H9 (cell line): ENCODE measurements around the gene PHF24. TPM values are rescaled to one million over a fixed set of nuclear protein-coding genes. Genes with fewer than 3 reads are reported as not detected.
"Not testable (repeated sequence)": the region's sequence is repeated elsewhere in the genome, so short reads cannot be mapped to it uniquely, and the experiment has no call there.

Experiments
- DNase-seq: peaks from one replicate; pipeline ENCODE4 v3.0.0-alpha.2; 2017
- H2AFZ ChIP-seq: one replicate; pipeline ENCODE4 v1.6.1; 2013; ENCODE audit warnings: mild to moderate bottlenecking, low read length, control low read depth, moderate library complexity
- H2AK5ac ChIP-seq: 2 replicates; pipeline ENCODE4 v1.6.1; 2013; ENCODE audit warnings: low read length, control low read depth, mixed read lengths; ENCODE audit not compliant: insufficient read length
- H2BK120ac ChIP-seq: one replicate; pipeline ENCODE4 v1.6.1; 2013; ENCODE audit warnings: low read depth, mild to moderate bottlenecking, low read length, control low read depth, inconsistent platforms; ENCODE audit not compliant: poor library complexity, severe bottlenecking
- H2BK12ac ChIP-seq: 2 replicates; pipeline ENCODE4 v1.6.1; 2013; ENCODE audit warnings: low read length, control low read depth, mixed read lengths, low read depth; ENCODE audit not compliant: insufficient read length
- H2BK15ac ChIP-seq: 2 replicates; pipeline ENCODE4 v1.6.1; 2013; ENCODE audit warnings: low read depth, low read length, control low read depth
- H2BK20ac ChIP-seq: one replicate; pipeline ENCODE4 v1.6.1; 2013; ENCODE audit warnings: low read depth, mild to moderate bottlenecking, low read length, control low read depth, inconsistent platforms; ENCODE audit not compliant: poor library complexity, severe bottlenecking
- H2BK5ac ChIP-seq: 2 replicates; pipeline ENCODE4 v1.6.1; 2013; ENCODE audit warnings: low read length, control low read depth, mixed read lengths; ENCODE audit not compliant: insufficient read length
- H3K14ac ChIP-seq: 2 replicates; pipeline ENCODE4 v1.6.1; 2013; ENCODE audit warnings: low read length, control low read depth; ENCODE audit not compliant: insufficient read depth
- H3K18ac ChIP-seq: 2 replicates; pipeline ENCODE4 v1.6.1; 2013; ENCODE audit warnings: low read depth, mild to moderate bottlenecking, mixed read lengths, low read length, control low read depth; ENCODE audit not compliant: insufficient read length
- H3K23ac ChIP-seq: 2 replicates; pipeline ENCODE4 v1.6.1; 2013; ENCODE audit warnings: low read length, control low read depth, mixed read lengths, low read depth; ENCODE audit not compliant: insufficient read length
- H3K23me2 ChIP-seq: 2 replicates; pipeline ENCODE4 v1.6.1; 2013; ENCODE audit warnings: low read depth, mild to moderate bottlenecking, mixed read lengths, low read length, control low read depth; ENCODE audit not compliant: insufficient read length, poor library complexity, severe bottlenecking
- H3K27ac ChIP-seq: 2 replicates; pipeline ENCODE4 v1.5.1; 2013; ENCODE audit warnings: low read length, control low read depth, mixed read lengths, low read depth; ENCODE audit not compliant: insufficient read length
- H3K27me3 ChIP-seq: 2 replicates; pipeline ENCODE4 v1.6.1; 2013; ENCODE audit warnings: low read length, control low read depth, inconsistent platforms; ENCODE audit not compliant: insufficient read depth
- H3K4ac ChIP-seq: 2 replicates; pipeline ENCODE4 v1.6.1; 2013; ENCODE audit warnings: low read depth, mild to moderate bottlenecking, control low read depth, inconsistent platforms, low read length, moderate library complexity
- H3K4me1 ChIP-seq: 2 replicates; pipeline ENCODE4 v1.6.1; 2013; ENCODE audit warnings: low read length, control low read depth, inconsistent platforms; ENCODE audit not compliant: insufficient read depth
- H3K4me2 ChIP-seq: 2 replicates; pipeline ENCODE4 v1.6.1; 2013; ENCODE audit warnings: low read length, control low read depth, mixed read lengths; ENCODE audit not compliant: insufficient read length, insufficient read depth
- H3K56ac ChIP-seq: 2 replicates; pipeline ENCODE4 v1.6.1; 2013; ENCODE audit warnings: low read depth, mild to moderate bottlenecking, mixed read lengths, low read length, control low read depth; ENCODE audit not compliant: insufficient read length
- H3K79me1 ChIP-seq: 2 replicates; pipeline ENCODE4 v1.6.1; 2013; ENCODE audit warnings: low read depth, mild to moderate bottlenecking, moderate library complexity, low read length, control low read depth, inconsistent platforms; ENCODE audit not compliant: insufficient read depth, poor library complexity, severe bottlenecking
- H3K79me2 ChIP-seq: 2 replicates; pipeline ENCODE4 v1.6.1; 2013; ENCODE audit warnings: low read length, control low read depth, inconsistent platforms; ENCODE audit not compliant: insufficient read depth
- H3K9ac ChIP-seq: 2 replicates; pipeline ENCODE4 v1.6.1; 2013; ENCODE audit warnings: low read length, control low read depth, mixed read lengths; ENCODE audit not compliant: insufficient read length; ENCODE audit errors: extremely low read depth
- H3K9me3 ChIP-seq: one replicate; pipeline ENCODE4 v1.6.1; 2013; ENCODE audit warnings: low read depth, low read length, inconsistent platforms; ENCODE audit not compliant: control insufficient read depth
- H3T11ph ChIP-seq: one replicate; pipeline ENCODE4 v1.6.1; 2013; ENCODE audit warnings: mild to moderate bottlenecking, low read length, control low read depth, inconsistent platforms
- H4K20me1 ChIP-seq: one replicate; pipeline ENCODE4 v1.6.1; 2013; ENCODE audit not compliant: control insufficient read depth, insufficient read length, insufficient read depth
- H4K5ac ChIP-seq: 2 replicates; pipeline ENCODE4 v1.6.1; 2013; ENCODE audit warnings: low read depth, mild to moderate bottlenecking, mixed read lengths, low read length, control low read depth; ENCODE audit not compliant: insufficient read length
- H4K8ac ChIP-seq: replicated peaks from 2 replicates; pipeline ENCODE4 v1.6.1; 2013; ENCODE audit warnings: low read length, control low read depth, mixed read lengths, low read depth; ENCODE audit not compliant: insufficient read length
- H4K91ac ChIP-seq: 2 replicates; pipeline ENCODE4 v1.6.1; 2013; ENCODE audit warnings: low read depth, mild to moderate bottlenecking, moderate library complexity, mixed read lengths, low read length, control low read depth; ENCODE audit not compliant: insufficient read length
- H3K27ac Mint-ChIP-seq, 3 experiments: 2 replicates in 2 of 3; 3 replicates in 1 of 3; pipeline ENCODE4 v1.8.0; 2020 to 2021; ENCODE audit warnings: mixed read lengths in 3 of 3, mild to moderate bottlenecking in 1 of 3, moderate library complexity in 1 of 3
- H3K27me3 Mint-ChIP-seq: 2 replicates; pipeline ENCODE4 v1.8.0; 2021; ENCODE audit warnings: low read depth, mild to moderate bottlenecking, moderate library complexity, mixed read lengths
- H3K36me3 Mint-ChIP-seq, 3 experiments: 2 replicates in 2 of 3; 3 replicates in 1 of 3; pipeline ENCODE4 v1.8.0; 2020 to 2021; ENCODE audit warnings: low read depth in 3 of 3, mixed read lengths in 3 of 3; ENCODE audit not compliant: insufficient read depth in 1 of 3
- H3K4me1 Mint-ChIP-seq, 2 experiments: 2 replicates each; pipeline ENCODE4 v1.8.0; 2020; ENCODE audit warnings: mixed read lengths in 2 of 2
- H3K4me3 Mint-ChIP-seq, 2 experiments: 2 replicates in 1 of 2; 3 replicates in 1 of 2; pipeline ENCODE4 v1.8.0; 2020 to 2021; ENCODE audit warnings: mild to moderate bottlenecking in 2 of 2, mixed read lengths in 2 of 2, moderate library complexity in 1 of 2
- H3K9me3 Mint-ChIP-seq, 2 experiments: 2 replicates in 1 of 2; 3 replicates in 1 of 2; pipeline ENCODE4 v1.8.0; 2020; ENCODE audit warnings: mild to moderate bottlenecking in 2 of 2, mixed read lengths in 2 of 2, moderate library complexity in 1 of 2
- WGBS: extraction: QIAGEN DNeasy Blood & Tissue Kit; methylation state at CpG from one replicate; pipeline ENCODE4 v1.1.7; 2013; ENCODE audit warnings: missing lambda C conversion rate, low lambda C conversion rate, mixed read lengths; ENCODE audit not compliant: insufficient read length; ENCODE audit errors: extremely low coverage; 5-methylcytosine and 5-hydroxymethylcytosine counted together
- total RNA-seq: library from RNA; stranded (reverse); gene quantifications from 2 replicates; pipeline ENCODE4 v1.2.1, GENCODE V29; 2021
- TF ChIP-seq, protein P1 (sequence below): fragments of 200-600 bp; sonication (generic); conservative IDR thresholded peaks from 3 replicates; pipeline ENCODE4 v1.8.0; 2021; ENCODE audit warnings: antibody characterized with exemption, mild to moderate bottlenecking

PHF24 gene
- total RNA-seq, 1 experiment from 2014 or later: 0.24 TPM

DNA sequence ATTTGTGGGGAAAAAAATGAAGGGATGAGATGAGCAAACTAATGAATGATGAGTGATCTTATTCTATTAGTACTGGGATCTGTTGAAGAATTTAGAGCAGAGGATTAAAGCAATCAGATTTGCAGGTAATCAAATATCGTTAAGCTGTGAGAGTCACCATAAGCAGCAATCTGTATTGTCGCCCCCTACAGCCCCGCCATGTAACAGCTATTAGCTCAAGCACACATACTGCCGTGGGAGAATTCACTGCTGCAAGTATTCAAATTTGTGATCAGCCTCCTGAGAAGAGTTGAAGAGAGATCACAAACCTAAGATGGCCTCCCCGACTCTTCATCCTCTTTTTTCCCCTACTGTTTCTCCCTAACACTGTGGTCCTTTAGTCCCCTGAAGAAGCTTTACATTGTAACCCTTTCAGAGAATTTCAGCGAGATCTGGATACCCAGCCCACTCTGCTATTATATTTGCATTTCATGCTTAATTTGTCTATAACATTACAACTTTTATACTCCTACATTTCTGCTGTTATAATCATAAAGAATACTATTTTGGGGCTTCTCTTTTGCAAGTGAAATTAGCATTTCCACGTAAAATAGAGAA, 28.5 kb upstream of the PHF24 start:
- Histone ChIP-seq H4K91ac (no peak overlapping the region), H2BK15ac (no peak overlapping the region), H3K56ac (no peak overlapping the region), H2BK5ac (no peak overlapping the region), H3K4me2 (no peak overlapping the region), H3K27ac (no peak overlapping the region), H2BK20ac (no peak overlapping the region), H2BK120ac (no peak overlapping the region), H3K79me2 (no peaks in the 10 kb centered on the region), H2BK12ac (no peak overlapping the region), H3K18ac (no peak overlapping the region), H3K4me1 (no peaks in the 10 kb centered on the region; the same call in 1 of the 2 replicates), H3K23ac (no peak overlapping the region), H3T11ph (no peak overlapping the region), H4K8ac (no peak overlapping the region), H4K5ac (no peak overlapping the region), H3K27me3 (no peaks in the 10 kb centered on the region), H4K20me1 (no peaks in the 10 kb centered on the region), H3K23me2 (no peaks in the 10 kb centered on the region), H2AFZ (peak overlapping the region; percentile 69), H2AK5ac (no peak overlapping the region), H3K9me3 (no peaks in the 10 kb centered on the region), H3K79me1 (no peaks in the 10 kb centered on the region), H3K4ac (no peak overlapping the region), H3K14ac (no peak overlapping the region), H3K9ac (no peak overlapping the region)
- Mint-ChIP-seq H3K9me3 (no peaks in the 10 kb centered on the region), H3K27me3 (peaks cover 1% of the 10 kb centered on the region), H3K4me3 (no peak overlapping the region), H3K4me1 (peaks cover 2% of the 10 kb centered on the region in 2 experiments), H3K36me3 (no peaks in the 10 kb centered on the region; a peak in 1 of 7 replicates), H3K27ac (no peak overlapping the region)
- DNase-seq: peak; percentile 68
- WGBS: no CpG with 5 or more reads among the region's 7 CpGs
- TF ChIP-seq, protein P1, sequence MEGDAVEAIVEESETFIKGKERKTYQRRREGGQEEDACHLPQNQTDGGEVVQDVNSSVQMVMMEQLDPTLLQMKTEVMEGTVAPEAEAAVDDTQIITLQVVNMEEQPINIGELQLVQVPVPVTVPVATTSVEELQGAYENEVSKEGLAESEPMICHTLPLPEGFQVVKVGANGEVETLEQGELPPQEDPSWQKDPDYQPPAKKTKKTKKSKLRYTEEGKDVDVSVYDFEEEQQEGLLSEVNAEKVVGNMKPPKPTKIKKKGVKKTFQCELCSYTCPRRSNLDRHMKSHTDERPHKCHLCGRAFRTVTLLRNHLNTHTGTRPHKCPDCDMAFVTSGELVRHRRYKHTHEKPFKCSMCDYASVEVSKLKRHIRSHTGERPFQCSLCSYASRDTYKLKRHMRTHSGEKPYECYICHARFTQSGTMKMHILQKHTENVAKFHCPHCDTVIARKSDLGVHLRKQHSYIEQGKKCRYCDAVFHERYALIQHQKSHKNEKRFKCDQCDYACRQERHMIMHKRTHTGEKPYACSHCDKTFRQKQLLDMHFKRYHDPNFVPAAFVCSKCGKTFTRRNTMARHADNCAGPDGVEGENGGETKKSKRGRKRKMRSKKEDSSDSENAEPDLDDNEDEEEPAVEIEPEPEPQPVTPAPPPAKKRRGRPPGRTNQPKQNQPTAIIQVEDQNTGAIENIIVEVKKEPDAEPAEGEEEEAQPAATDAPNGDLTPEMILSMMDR: peak; percentile 82

DNA sequence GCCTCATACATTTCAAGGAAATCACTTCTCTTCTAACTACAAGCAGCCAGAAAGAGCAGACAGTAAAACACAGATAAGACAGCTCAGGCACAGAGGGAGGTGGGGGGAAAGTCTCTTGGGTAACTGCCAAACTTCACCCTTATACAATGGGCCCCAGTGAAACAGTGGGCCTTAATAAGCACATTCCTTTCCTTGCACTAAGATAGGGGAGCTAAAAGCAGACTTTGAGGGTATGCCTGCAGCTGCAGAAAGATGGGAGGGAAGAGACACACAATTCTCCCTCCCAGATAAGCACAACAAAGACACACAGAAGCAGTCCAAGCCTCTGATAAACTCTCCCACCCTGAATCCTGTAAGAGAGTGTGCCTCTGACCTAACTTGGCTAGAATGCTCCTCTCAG, 18.1 kb upstream of the PHF24 start:
- H4K8ac ChIP-seq, H3K9me3 Mint-ChIP-seq, H3K27ac ChIP-seq, H3T11ph ChIP-seq, H3K23ac ChIP-seq, H3K18ac ChIP-seq, H3K79me1 ChIP-seq, H3K27ac Mint-ChIP-seq, H2BK20ac ChIP-seq, H2BK15ac ChIP-seq, H3K4me1 ChIP-seq, H4K91ac ChIP-seq, H2AK5ac ChIP-seq, H4K20me1 ChIP-seq, H2BK12ac ChIP-seq, H4K5ac ChIP-seq, H3K9me3 ChIP-seq, H2BK5ac ChIP-seq, H3K4ac ChIP-seq, H3K23me2 ChIP-seq, DNase-seq, H3K56ac ChIP-seq, H3K14ac ChIP-seq, H3K79me2 ChIP-seq, H3K27me3 Mint-ChIP-seq, H2AFZ ChIP-seq, H3K36me3 Mint-ChIP-seq, H2BK120ac ChIP-seq, H3K9ac ChIP-seq, H3K4me2 ChIP-seq, H3K4me3 Mint-ChIP-seq, H3K27me3 ChIP-seq: not testable (repeated sequence)
- peaks cover 14 to 17% of the 10 kb centered on the region in 2 experiments for H3K4me1 Mint-ChIP-seq
